ES-I3 (cell line): ENCODE data around the gene BPTF.
"Not testable (repeated sequence)": the region's sequence is repeated elsewhere in the genome, so short reads cannot be mapped to it uniquely, and the experiment has no call there.

ENCODE experiments used
- H3K36me3 ChIP-seq: 2 replicates; pipeline ENCODE4 v1.6.1; 2013; ENCODE audit warnings: mild to moderate bottlenecking, low read length, control low read depth, moderate library complexity; ENCODE audit not compliant: insufficient read depth
- H3K4me1 ChIP-seq: 2 replicates; pipeline ENCODE4 v1.6.1; 2013; ENCODE audit warnings: mild to moderate bottlenecking, control low read depth, low read length; ENCODE audit not compliant: insufficient read depth
- H3K9ac ChIP-seq: 2 replicates; pipeline ENCODE4 v1.6.1; 2013; ENCODE audit warnings: low read depth, mild to moderate bottlenecking, low read length, moderate library complexity
- H3K9me3 ChIP-seq: 2 replicates; pipeline ENCODE4 v1.6.1; 2013; ENCODE audit warnings: mild to moderate bottlenecking, low read length, moderate library complexity; ENCODE audit not compliant: control insufficient read depth, insufficient read depth

Gene BPTF

GRCh38 chr17:67884741-67885140, 59.4 kb downstream of the BPTF start:
- H3K36me3 ChIP-seq, result 0 out of 2 replicates have a peak, but pooled peaks cover 6% of the 10 kb centered on the region
- H3K9ac ChIP-seq, result no peak overlapping the region
- H3K4me1 ChIP-seq, result no peaks in the 10 kb centered on the region
- no peaks in the 10 kb centered on the region for H3K9me3 ChIP-seq

GRCh38 chr17:67891481-67892119, 66.3 kb downstream of the BPTF start:
- no peaks in the 10 kb centered on the region for H3K4me1 ChIP-seq
- H3K9me3 ChIP-seq, result no peaks in the 10 kb centered on the region
- H3K36me3 ChIP-seq, result peaks cover 23% of the 10 kb centered on the region
- no peak overlapping the region for H3K9ac ChIP-seq

GRCh38 chr17:67902511-67903231, 77.4 kb downstream of the BPTF start:
- Histone ChIP-seq H3K9ac (no peak overlapping the region), H3K36me3 (peaks cover 4% of the 10 kb centered on the region; the same call in 1 of the 2 replicates), H3K9me3 (no peaks in the 10 kb centered on the region), H3K4me1 (no peaks in the 10 kb centered on the region)

GRCh38 chr17:67905298-67905697, 80.0 kb downstream of the BPTF start:
- H3K36me3 ChIP-seq, result peaks cover 13% of the 10 kb centered on the region
- H3K4me1 ChIP-seq, H3K9ac ChIP-seq, H3K9me3 ChIP-seq: not testable (repeated sequence)

GRCh38 chr17:67910117-67910803, 85.0 kb downstream of the BPTF start:
- H3K4me1 ChIP-seq, H3K9ac ChIP-seq, H3K9me3 ChIP-seq: not testable (repeated sequence)
- peaks cover 31% of the 10 kb centered on the region for H3K36me3 ChIP-seq

GRCh38 chr17:67911059-67911782, 85.9 kb downstream of the BPTF start:
- Histone ChIP-seq H3K9me3 (no peaks in the 10 kb centered on the region), H3K36me3 (peaks cover 31% of the 10 kb centered on the region), H3K4me1 (no peaks in the 10 kb centered on the region)

GRCh38 chr17:67912088-67912487, 86.8 kb downstream of the BPTF start:
- H3K4me1 ChIP-seq, result no peaks in the 10 kb centered on the region
- H3K36me3 ChIP-seq, result peaks cover 31% of the 10 kb centered on the region
- H3K9ac ChIP-seq, result no peak overlapping the region
- H3K9me3 ChIP-seq, result no peaks in the 10 kb centered on the region

More at GRCh38 chr17:67911059-67911782, 85.9 kb downstream of the BPTF start:
- no peak overlapping the region for H3K9ac ChIP-seq

GRCh38 chr17:67912656-67913055, 87.4 kb downstream of the BPTF start:
- Histone ChIP-seq H3K9ac (no peak overlapping the region), H3K36me3 (peaks cover 31% of the 10 kb centered on the region), H3K4me1 (no peaks in the 10 kb centered on the region), H3K9me3 (no peaks in the 10 kb centered on the region)

- H3K9ac ChIP-seq, result no peak overlapping the region
- no peaks in the 10 kb centered on the region for H3K9me3 ChIP-seq
- H3K4me1 ChIP-seq, result no peaks in the 10 kb centered on the region
- peaks cover 18% of the 10 kb centered on the region for H3K36me3 ChIP-seq
Observed at GRCh38 chr17:67920212-67920611, 94.9 kb downstream of the BPTF start.

- Histone ChIP-seq H3K9ac (no peak overlapping the region), H3K9me3 (no peaks in the 10 kb centered on the region), H3K4me1 (no peaks in the 10 kb centered on the region), H3K36me3 (peaks cover 22% of the 10 kb centered on the region)
Observed at GRCh38 chr17:67922503-67922902, 97.2 kb downstream of the BPTF start.

GRCh38 chr17:67928842-67929241, 103.5 kb downstream of the BPTF start:
- H3K4me1 ChIP-seq, H3K9ac ChIP-seq, H3K9me3 ChIP-seq: not testable (repeated sequence)
- H3K36me3 ChIP-seq, result peaks cover 55% of the 10 kb centered on the region

- Histone ChIP-seq H3K9me3 (no peaks in the 10 kb centered on the region), H3K36me3 (peaks cover 50% of the 10 kb centered on the region), H3K4me1 (no peaks in the 10 kb centered on the region), H3K9ac (no peak overlapping the region)
Observed at GRCh38 chr17:67931227-67931626, 105.9 kb downstream of the BPTF start.

GRCh38 chr17:67942810-67943209, 117.5 kb downstream of the BPTF start:
- Histone ChIP-seq H3K9me3 (no peaks in the 10 kb centered on the region), H3K4me1 (no peaks in the 10 kb centered on the region), H3K9ac (no peak overlapping the region), H3K36me3 (peaks cover 40% of the 10 kb centered on the region)

GRCh38 chr17:67944035-67944434, 118.7 kb downstream of the BPTF start:
- no peak overlapping the region for H3K9ac ChIP-seq
- H3K36me3 ChIP-seq, result peaks cover 48% of the 10 kb centered on the region
- no peaks in the 10 kb centered on the region for H3K4me1 ChIP-seq
- no peaks in the 10 kb centered on the region for H3K9me3 ChIP-seq
